GM23338 (cell line): Measurements from ENCODE around the gene MDM4. TPM values are rescaled to one million over a fixed set of nuclear protein-coding genes. Genes with fewer than 3 reads are reported as not detected.

Experiments
- ATAC-seq: fragments of 200-7000 bp; cut with Tn5 transposase; 3 replicates; pipeline ENCODE4 v1.9.1; 2020
- DNase-seq: peaks from one replicate; pipeline ENCODE4 v3.0.0-alpha.2; 2015; ENCODE audit warnings: low spot score
- H2AFZ ChIP-seq: fragments of 200-600 bp; sonication (generic); 2 replicates; pipeline ENCODE4 v1.8.0; 2016; ENCODE audit warnings: antibody characterized with exemption, mild to moderate bottlenecking, moderate library complexity
- H3F3A ChIP-seq: fragments of 200-600 bp; sonication (generic); replicated peaks from 2 replicates; pipeline ENCODE4 v1.8.0; 2017; ENCODE audit warnings: antibody characterized with exemption, mixed run types, low read depth
- H3K27ac ChIP-seq: fragments of 200-600 bp; sonication (generic); 2 replicates; pipeline ENCODE4 v1.6.1; 2016; ENCODE audit warnings: low read depth
- H3K27me3 ChIP-seq: fragments of 200-600 bp; sonication (generic); 2 replicates; pipeline ENCODE4 v1.8.0; 2016; ENCODE audit warnings: mild to moderate bottlenecking, mixed run types, moderate library complexity; ENCODE audit not compliant: insufficient read depth
- H3K36me3 ChIP-seq: fragments of 200-600 bp; sonication (generic); 2 replicates; pipeline ENCODE4 v1.8.0; 2016; ENCODE audit warnings: mild to moderate bottlenecking; ENCODE audit not compliant: insufficient read depth
- H3K4me1 ChIP-seq: fragments of 200-600 bp; sonication (generic); 2 replicates; pipeline ENCODE4 v1.8.0; 2016; ENCODE audit warnings: mild to moderate bottlenecking, moderate library complexity; ENCODE audit not compliant: insufficient read depth
- H3K4me2 ChIP-seq: fragments of 200-600 bp; sonication (generic); 2 replicates; pipeline ENCODE4 v1.7.1; 2017; ENCODE audit warnings: mixed run types
- H3K4me3 ChIP-seq: fragments of 200-600 bp; sonication (generic); 2 replicates; pipeline ENCODE4 v1.6.1; 2016; ENCODE audit warnings: mixed run types
- H3K79me2 ChIP-seq: fragments of 200-600 bp; sonication (generic); replicated peaks from 2 replicates; pipeline ENCODE4 v1.8.0; 2017; ENCODE audit warnings: mild to moderate bottlenecking; ENCODE audit not compliant: insufficient read depth
- H3K9me2 ChIP-seq: fragments of 200-600 bp; sonication (generic); 2 replicates; pipeline ENCODE4 v1.8.0; 2017; ENCODE audit not compliant: insufficient read depth
- H4K20me1 ChIP-seq: fragments of 200-600 bp; sonication (generic); replicated peaks from 2 replicates; pipeline ENCODE4 v1.8.0; 2017; ENCODE audit warnings: mild to moderate bottlenecking; ENCODE audit not compliant: insufficient read depth
- H3K27ac Mint-ChIP-seq: 2 replicates; pipeline ENCODE4 v1.8.0; 2020; ENCODE audit warnings: inconsistent platforms, mild to moderate bottlenecking, moderate library complexity, mixed read lengths
- H3K27me3 Mint-ChIP-seq: 3 replicates; pipeline ENCODE4 v1.8.0; 2022; ENCODE audit warnings: low read depth, mild to moderate bottlenecking, moderate library complexity, mixed read lengths, inconsistent platforms; ENCODE audit not compliant: insufficient read depth, poor library complexity
- H3K36me3 Mint-ChIP-seq: 3 replicates; pipeline ENCODE4 v1.8.0; 2021; ENCODE audit warnings: low read depth, mild to moderate bottlenecking, inconsistent platforms, moderate library complexity, mixed read lengths
- H3K4me1 Mint-ChIP-seq: 3 replicates; pipeline ENCODE4 v1.8.0; 2020; ENCODE audit warnings: mild to moderate bottlenecking, inconsistent platforms, mixed read lengths
- H3K4me3 Mint-ChIP-seq: 3 replicates; pipeline ENCODE4 v1.8.0; 2021; ENCODE audit warnings: moderate library complexity, mild to moderate bottlenecking, inconsistent platforms, mixed read lengths
- H3K9me3 Mint-ChIP-seq: 3 replicates; pipeline ENCODE4 v1.8.0; 2020; ENCODE audit warnings: moderate library complexity, mild to moderate bottlenecking, inconsistent platforms, mixed read lengths
- EZH2 ChIP-seq: fragments of 200-600 bp; sonication (generic); IDR thresholded peaks from one replicate; pipeline ENCODE4 v1.8.0; 2017; ENCODE audit warnings: antibody characterized with exemption, mild to moderate bottlenecking, low read depth; ENCODE audit not compliant: unreplicated experiment
- EZH2phosphoT487 ChIP-seq: fragments of 200-600 bp; sonication (generic); IDR thresholded peaks from one replicate; pipeline ENCODE4 v1.8.1; 2018; ENCODE audit warnings: antibody characterized with exemption; ENCODE audit not compliant: unreplicated experiment
- polyA plus RNA-seq: library from polyadenylated mRNA; unstranded; fragments of >200 nt; fragmentation: Nextera tagmentation; extraction: Ambion mirVana; gene quantifications from 2 replicates; pipeline ENCODE4 v1.2.1, GENCODE V29; 2016
- total RNA-seq: library from RNA; depleted of rRNA; stranded (reverse); fragments of >200 nt; shearing (Covaris generic); gene quantifications from 2 replicates; pipeline ENCODE4 v1.2.3, GENCODE V29; 2014
- TF ChIP-seq, protein P1 (sequence below), 2 experiments: fragments of 200-600 bp in 1 of 2; sonication (generic) in 1 of 2; conservative IDR thresholded peaks; 2 replicates each; pipeline versions ENCODE4 v1.5.1 to v1.6.1; 2016 to 2017; ENCODE audit warnings: antibody characterized with exemption in 2 of 2, low read depth in 2 of 2, mild to moderate bottlenecking in 2 of 2, moderate library complexity in 1 of 2
- TF ChIP-seq, protein P2 (sequence below): fragments of 250-450 bp; sonication (Bioruptor Pico); IDR thresholded peaks from 2 replicates; pipeline ENCODE4 v1.5.0; 2020; ENCODE audit warnings: mild to moderate bottlenecking, moderate library complexity

Gene MDM4
- total and polyA plus RNA-seq, 2 experiments from 2014 or later, result 24.8 to 56.1 TPM

DNA sequence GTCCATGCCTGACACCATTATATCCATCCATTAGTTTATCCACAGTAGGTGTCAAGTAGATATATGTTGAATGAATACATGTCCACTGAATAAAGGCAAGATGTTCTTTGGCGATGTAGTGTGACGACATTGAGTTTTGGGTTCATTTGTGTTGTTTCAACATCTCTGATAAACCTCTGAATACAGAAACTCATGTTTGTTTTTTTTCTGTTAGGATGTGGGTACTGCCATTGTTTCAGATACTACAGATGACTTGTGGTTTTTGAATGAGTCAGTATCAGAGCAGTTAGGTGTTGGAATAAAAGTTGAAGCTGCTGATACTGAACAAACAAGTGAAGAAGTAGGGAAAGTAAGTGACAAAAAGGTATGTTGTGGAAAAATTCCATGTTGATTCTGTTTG, 28.1 kb downstream of the MDM4 start:
- H3K4me1 Mint-ChIP-seq, result no peaks in the 10 kb centered on the region; the same call in 2 of the 3 replicates

More for the DNA sequence above, 28.1 kb downstream of the MDM4 start:
- peaks cover 5% of the 10 kb centered on the region for H4K20me1 ChIP-seq
- no peaks in the 10 kb centered on the region for H3K9me3 Mint-ChIP-seq
- no peaks in the 10 kb centered on the region for H3K4me1 ChIP-seq
- H3K4me3 ChIP-seq, result no peak overlapping the region
- H3K27me3 ChIP-seq, result no peaks in the 10 kb centered on the region
- TF ChIP-seq, protein P1, sequence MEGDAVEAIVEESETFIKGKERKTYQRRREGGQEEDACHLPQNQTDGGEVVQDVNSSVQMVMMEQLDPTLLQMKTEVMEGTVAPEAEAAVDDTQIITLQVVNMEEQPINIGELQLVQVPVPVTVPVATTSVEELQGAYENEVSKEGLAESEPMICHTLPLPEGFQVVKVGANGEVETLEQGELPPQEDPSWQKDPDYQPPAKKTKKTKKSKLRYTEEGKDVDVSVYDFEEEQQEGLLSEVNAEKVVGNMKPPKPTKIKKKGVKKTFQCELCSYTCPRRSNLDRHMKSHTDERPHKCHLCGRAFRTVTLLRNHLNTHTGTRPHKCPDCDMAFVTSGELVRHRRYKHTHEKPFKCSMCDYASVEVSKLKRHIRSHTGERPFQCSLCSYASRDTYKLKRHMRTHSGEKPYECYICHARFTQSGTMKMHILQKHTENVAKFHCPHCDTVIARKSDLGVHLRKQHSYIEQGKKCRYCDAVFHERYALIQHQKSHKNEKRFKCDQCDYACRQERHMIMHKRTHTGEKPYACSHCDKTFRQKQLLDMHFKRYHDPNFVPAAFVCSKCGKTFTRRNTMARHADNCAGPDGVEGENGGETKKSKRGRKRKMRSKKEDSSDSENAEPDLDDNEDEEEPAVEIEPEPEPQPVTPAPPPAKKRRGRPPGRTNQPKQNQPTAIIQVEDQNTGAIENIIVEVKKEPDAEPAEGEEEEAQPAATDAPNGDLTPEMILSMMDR (conservative IDR thresholded peaks at IDR 0.05; ENCODE audit: low read depth in 2 of 2), result no peak
- no peak for TF ChIP-seq EZH2
- peak; percentile 40 for TF ChIP-seq EZH2phosphoT487
- TF ChIP-seq, protein P2, sequence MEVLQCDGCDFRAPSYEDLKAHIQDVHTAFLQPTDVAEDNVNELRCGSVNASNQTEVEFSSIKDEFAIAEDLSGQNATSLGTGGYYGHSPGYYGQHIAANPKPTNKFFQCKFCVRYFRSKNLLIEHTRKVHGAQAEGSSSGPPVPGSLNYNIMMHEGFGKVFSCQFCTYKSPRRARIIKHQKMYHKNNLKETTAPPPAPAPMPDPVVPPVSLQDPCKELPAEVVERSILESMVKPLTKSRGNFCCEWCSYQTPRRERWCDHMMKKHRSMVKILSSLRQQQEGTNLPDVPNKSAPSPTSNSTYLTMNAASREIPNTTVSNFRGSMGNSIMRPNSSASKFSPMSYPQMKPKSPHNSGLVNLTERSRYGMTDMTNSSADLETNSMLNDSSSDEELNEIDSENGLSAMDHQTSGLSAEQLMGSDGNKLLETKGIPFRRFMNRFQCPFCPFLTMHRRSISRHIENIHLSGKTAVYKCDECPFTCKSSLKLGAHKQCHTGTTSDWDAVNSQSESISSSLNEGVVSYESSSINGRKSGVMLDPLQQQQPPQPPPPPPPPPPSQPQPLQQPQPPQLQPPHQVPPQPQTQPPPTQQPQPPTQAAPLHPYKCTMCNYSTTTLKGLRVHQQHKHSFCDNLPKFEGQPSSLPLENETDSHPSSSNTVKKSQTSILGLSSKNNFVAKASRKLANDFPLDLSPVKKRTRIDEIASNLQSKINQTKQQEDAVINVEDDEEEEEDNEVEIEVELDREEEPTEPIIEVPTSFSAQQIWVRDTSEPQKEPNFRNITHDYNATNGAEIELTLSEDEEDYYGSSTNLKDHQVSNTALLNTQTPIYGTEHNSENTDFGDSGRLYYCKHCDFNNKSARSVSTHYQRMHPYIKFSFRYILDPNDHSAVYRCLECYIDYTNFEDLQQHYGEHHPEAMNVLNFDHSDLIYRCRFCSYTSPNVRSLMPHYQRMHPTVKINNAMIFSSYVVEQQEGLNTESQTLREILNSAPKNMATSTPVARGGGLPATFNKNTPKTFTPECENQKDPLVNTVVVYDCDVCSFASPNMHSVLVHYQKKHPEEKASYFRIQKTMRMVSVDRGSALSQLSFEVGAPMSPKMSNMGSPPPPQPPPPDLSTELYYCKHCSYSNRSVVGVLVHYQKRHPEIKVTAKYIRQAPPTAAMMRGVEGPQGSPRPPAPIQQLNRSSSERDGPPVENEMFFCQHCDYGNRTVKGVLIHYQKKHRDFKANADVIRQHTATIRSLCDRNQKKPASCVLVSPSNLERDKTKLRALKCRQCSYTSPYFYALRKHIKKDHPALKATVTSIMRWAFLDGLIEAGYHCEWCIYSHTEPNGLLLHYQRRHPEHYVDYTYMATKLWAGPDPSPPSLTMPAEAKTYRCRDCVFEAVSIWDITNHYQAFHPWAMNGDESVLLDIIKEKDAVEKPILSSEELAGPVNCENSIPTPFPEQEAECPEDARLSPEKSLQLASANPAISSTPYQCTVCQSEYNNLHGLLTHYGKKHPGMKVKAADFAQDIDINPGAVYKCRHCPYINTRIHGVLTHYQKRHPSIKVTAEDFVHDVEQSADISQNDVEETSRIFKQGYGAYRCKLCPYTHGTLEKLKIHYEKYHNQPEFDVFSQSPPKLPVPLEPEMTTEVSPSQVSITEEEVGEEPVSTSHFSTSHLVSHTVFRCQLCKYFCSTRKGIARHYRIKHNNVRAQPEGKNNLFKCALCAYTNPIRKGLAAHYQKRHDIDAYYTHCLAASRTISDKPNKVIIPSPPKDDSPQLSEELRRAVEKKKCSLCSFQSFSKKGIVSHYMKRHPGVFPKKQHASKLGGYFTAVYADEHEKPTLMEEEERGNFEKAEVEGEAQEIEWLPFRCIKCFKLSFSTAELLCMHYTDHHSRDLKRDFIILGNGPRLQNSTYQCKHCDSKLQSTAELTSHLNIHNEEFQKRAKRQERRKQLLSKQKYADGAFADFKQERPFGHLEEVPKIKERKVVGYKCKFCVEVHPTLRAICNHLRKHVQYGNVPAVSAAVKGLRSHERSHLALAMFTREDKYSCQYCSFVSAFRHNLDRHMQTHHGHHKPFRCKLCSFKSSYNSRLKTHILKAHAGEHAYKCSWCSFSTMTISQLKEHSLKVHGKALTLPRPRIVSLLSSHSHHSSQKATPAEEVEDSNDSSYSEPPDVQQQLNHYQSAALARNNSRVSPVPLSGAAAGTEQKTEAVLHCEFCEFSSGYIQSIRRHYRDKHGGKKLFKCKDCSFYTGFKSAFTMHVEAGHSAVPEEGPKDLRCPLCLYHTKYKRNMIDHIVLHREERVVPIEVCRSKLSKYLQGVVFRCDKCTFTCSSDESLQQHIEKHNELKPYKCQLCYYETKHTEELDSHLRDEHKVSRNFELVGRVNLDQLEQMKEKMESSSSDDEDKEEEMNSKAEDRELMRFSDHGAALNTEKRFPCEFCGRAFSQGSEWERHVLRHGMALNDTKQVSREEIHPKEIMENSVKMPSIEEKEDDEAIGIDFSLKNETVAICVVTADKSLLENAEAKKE (CRISPR knock-in tag), result no peak
- H3K79me2 ChIP-seq, result no peaks in the 10 kb centered on the region
- ATAC-seq (no peak), DNase-seq (no peak)
- no peak overlapping the region for H2AFZ ChIP-seq
- peaks cover 86% of the 10 kb centered on the region for H3K36me3 Mint-ChIP-seq
- no peaks in the 10 kb centered on the region for H3K9me2 ChIP-seq
- no peak overlapping the region for H3K4me2 ChIP-seq
- no peaks in the 10 kb centered on the region; the same call in 1 of the 2 replicates for H3F3A ChIP-seq
- H3K27me3 Mint-ChIP-seq, result no peaks in the 10 kb centered on the region
- peaks cover 62% of the 10 kb centered on the region for H3K36me3 ChIP-seq
- no peak overlapping the region for H3K27ac Mint-ChIP-seq
- H3K27ac ChIP-seq, result no peak overlapping the region
- no peak overlapping the region for H3K4me3 Mint-ChIP-seq
